ENCODE measurements around the gene CDKAL1. TPM values are rescaled to one million over a fixed set of nuclear protein-coding genes. Genes with fewer than 3 reads are reported as not detected.

Gene CDKAL1
- total and polyA plus RNA-seq, 11 donors: 3.2 to 14.3 (median 9.3) TPM

DNA sequence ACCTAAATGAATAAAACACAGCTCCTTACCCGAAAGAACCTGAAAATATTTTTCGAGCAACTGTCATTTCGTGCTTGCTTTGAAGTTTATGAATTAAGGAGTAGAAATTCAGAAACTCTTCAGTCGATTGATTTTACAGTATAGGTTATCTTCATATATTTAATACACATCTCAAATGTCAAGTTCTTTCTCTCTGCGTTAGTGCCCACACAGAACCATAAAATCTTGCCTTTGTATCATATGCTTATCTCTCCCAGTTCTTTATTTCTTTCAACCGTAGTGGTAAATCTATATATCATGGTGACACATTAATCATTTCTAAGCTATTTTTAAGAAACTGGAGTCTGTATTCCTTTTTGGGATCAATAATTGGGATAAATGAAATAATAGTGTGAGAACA is 397.5 kb downstream of the CDKAL1 start:
- H3K36me3 ChIP-seq: no peaks in the 10 kb centered on the region
- H3K4me1 ChIP-seq: peaks cover 0 to 8% (median 0%) of the 10 kb centered on the region in 12 donors
- TF ChIP-seq POLR2A (IDR thresholded peaks at IDR 0.05) (no peak), CTCF (IDR thresholded peaks at IDR 0.05) (no peak)
- no peak for ATAC-seq
- no peak for DNase-seq
- no peak overlapping the region for H3K27ac ChIP-seq
- no peaks in the 10 kb centered on the region for H3K27me3 ChIP-seq
- H3K4me3 ChIP-seq: no peak overlapping the region
- 88 to 97% (median 96%) methylated on average over 6 of the region's 6 CpGs for WGBS, 4 donors
- no peaks in the 10 kb centered on the region for H3K9me3 ChIP-seq
- intact Hi-C loops (cut with DNase I): no loop called here

- Histone ChIP-seq H3K27ac (no peak overlapping the region), H3K36me3 (no peaks in the 10 kb centered on the region), H3K27me3 (no peaks in the 10 kb centered on the region), H3K4me1 (peaks cover 0 to 3% (median 0%) of the 10 kb centered on the region in 12 donors), H3K9me3 (no peaks in the 10 kb centered on the region), H3K4me3 (no peak overlapping the region)
- TF ChIP-seq POLR2A (IDR thresholded peaks at IDR 0.05) (no peak), CTCF (IDR thresholded peaks at IDR 0.05) (no peak)
- no peak for ATAC-seq
- no peak for DNase-seq
- 90 to 96% (median 95%) methylated on average over 5 of the region's 5 CpGs for WGBS, 4 donors
- intact Hi-C loops (cut with DNase I): no loop called here
These were observed 398.0 kb downstream of the CDKAL1 start for GRCh38 chr6:20932284-20932683.

GRCh38 chr6:20933057-20933788 is 399.0 kb downstream of the CDKAL1 start:
- Histone ChIP-seq H3K27ac (no peak overlapping the region), H3K4me3 (no peak overlapping the region), H3K27me3 (no peaks in the 10 kb centered on the region), H3K9me3 (no peaks in the 10 kb centered on the region), H3K36me3 (no peaks in the 10 kb centered on the region), H3K4me1 (no peaks in the 10 kb centered on the region)
- intact Hi-C loops (cut with DNase I): no loop called here
- TF ChIP-seq POLR2A (IDR thresholded peaks at IDR 0.05) (no peak), CTCF (IDR thresholded peaks at IDR 0.05) (no peak)
- 80 to 94% (median 88%) methylated on average over 2 of the region's 2 CpGs for WGBS, 4 donors
- ATAC-seq: no peak
- DNase-seq: no peak

- no peaks in the 10 kb centered on the region for H3K4me1 ChIP-seq
- H3K9me3 ChIP-seq: no peaks in the 10 kb centered on the region
- no peak overlapping the region for H3K27ac ChIP-seq
- no peaks in the 10 kb centered on the region for H3K27me3 ChIP-seq
- intact Hi-C loops (cut with DNase I): no loop called here
- ATAC-seq (no peak), DNase-seq (no peak)
- no peak for TF ChIP-seq POLR2A (IDR thresholded peaks at IDR 0.05)
- TF ChIP-seq CTCF (IDR thresholded peaks at IDR 0.05): no peak
- no peak overlapping the region for H3K4me3 ChIP-seq
- H3K36me3 ChIP-seq: no peaks in the 10 kb centered on the region
- 93 to 100% (median 97%) methylated on average over 2 of the region's 2 CpGs for WGBS, 4 donors
These were observed 402.7 kb downstream of the CDKAL1 start for GRCh38 chr6:20936949-20937348.
